Activated T-cell treated with anti-CD3 and anti-CD28 coated beads, Interleukin-2, amount 50 U/mL, for 24 hours (primary cell): ENCODE measurements around the gene KRT7.
"Not testable (repeated sequence)": the region's sequence is repeated elsewhere in the genome, so short reads cannot be mapped to it uniquely, and the experiment has no call there.

Experiments used
- DNase-seq: peaks from one replicate; pipeline ENCODE4 v3.0.0-alpha.2; 2020
- H3K27ac Mint-ChIP-seq: 2 replicates; pipeline ENCODE4 v1.8.0; 2020; ENCODE audit warnings: mild to moderate bottlenecking, mixed read lengths
- H3K27me3 Mint-ChIP-seq: 2 replicates; pipeline ENCODE4 v1.8.0; 2020; ENCODE audit warnings: mixed read lengths
- H3K36me3 Mint-ChIP-seq: 2 replicates; pipeline ENCODE4 v1.8.0; 2020; ENCODE audit warnings: low read depth, mixed read lengths
- H3K4me1 Mint-ChIP-seq: 2 replicates; pipeline ENCODE4 v1.8.0; 2020; ENCODE audit warnings: low read depth, mixed read lengths
- H3K4me3 Mint-ChIP-seq: 2 replicates; pipeline ENCODE4 v1.8.0; 2020; ENCODE audit warnings: mild to moderate bottlenecking, moderate library complexity, mixed read lengths
- H3K9me3 Mint-ChIP-seq: 2 replicates; pipeline ENCODE4 v1.8.0; 2020; ENCODE audit warnings: mixed read lengths

The KRT7 gene

GRCh38 chr12:52274521-52275120, 41.6 kb downstream of the KRT7 start, which contains the start of gene KRT86:
Gene KRT86 (plus strand): TSS chr12:52274645. CDS start chr12:52301917, 27,272 bp downstream.
- Mint-ChIP-seq H3K9me3 (no peaks in the 10 kb centered on the region), H3K4me3 (no peak within 1 kb of the TSS), H3K27me3 (peaks cover 42% of the 10 kb centered on the region), H3K27ac (no peak within 1 kb of the TSS), H3K36me3 (no peaks in the 10 kb centered on the region), H3K4me1 (peaks cover 7% of the 10 kb centered on the region)
- no peak for DNase-seq

- H3K27me3 Mint-ChIP-seq = peaks cover 44% of the 10 kb centered on the region
- H3K27ac Mint-ChIP-seq = no peak overlapping the region
- peaks cover 7% of the 10 kb centered on the region for H3K4me1 Mint-ChIP-seq
- DNase-seq = no peak
- H3K9me3 Mint-ChIP-seq = no peaks in the 10 kb centered on the region
- H3K4me3 Mint-ChIP-seq = no peak overlapping the region
- H3K36me3 Mint-ChIP-seq = no peaks in the 10 kb centered on the region
Measured at GRCh38 chr12:52275686-52276085, 42.6 kb downstream of the KRT7 start.

- DNase-seq = no peak
- Mint-ChIP-seq H3K9me3 (no peaks in the 10 kb centered on the region), H3K27me3 (peaks cover 39% of the 10 kb centered on the region), H3K36me3 (no peaks in the 10 kb centered on the region), H3K4me1 (peaks cover 7% of the 10 kb centered on the region), H3K27ac (no peak overlapping the region), H3K4me3 (no peak overlapping the region)
Measured at GRCh38 chr12:52277486-52278245, 44.6 kb downstream of the KRT7 start.

GRCh38 chr12:52278575-52279421, 45.8 kb downstream of the KRT7 start:
- Mint-ChIP-seq H3K27ac (no peak overlapping the region), H3K4me1 (peaks cover 7% of the 10 kb centered on the region), H3K9me3 (no peaks in the 10 kb centered on the region), H3K36me3 (no peaks in the 10 kb centered on the region), H3K4me3 (no peak overlapping the region), H3K27me3 (peaks cover 39% of the 10 kb centered on the region)
- DNase-seq = peak; percentile 84

GRCh38 chr12:52279422-52280318, 46.6 kb downstream of the KRT7 start:
- no peaks in the 10 kb centered on the region for H3K9me3 Mint-ChIP-seq
- H3K4me1 Mint-ChIP-seq = peaks cover 7% of the 10 kb centered on the region
- H3K36me3 Mint-ChIP-seq = no peaks in the 10 kb centered on the region
- no peak overlapping the region for H3K4me3 Mint-ChIP-seq
- H3K27ac Mint-ChIP-seq = no peak overlapping the region
- DNase-seq = no peak
- H3K27me3 Mint-ChIP-seq = peaks cover 39% of the 10 kb centered on the region

GRCh38 chr12:52280319-52280795, 47.3 kb downstream of the KRT7 start:
- Mint-ChIP-seq H3K27me3 (peaks cover 39% of the 10 kb centered on the region), H3K36me3 (no peaks in the 10 kb centered on the region), H3K27ac (no peak overlapping the region), H3K4me1 (peaks cover 7% of the 10 kb centered on the region), H3K9me3 (no peaks in the 10 kb centered on the region), H3K4me3 (no peak overlapping the region)
- no peak for DNase-seq

- Mint-ChIP-seq H3K9me3 (no peaks in the 10 kb centered on the region), H3K27ac (no peak overlapping the region), H3K27me3 (peaks cover 35% of the 10 kb centered on the region), H3K36me3 (no peaks in the 10 kb centered on the region), H3K4me3 (no peak overlapping the region), H3K4me1 (peaks cover 7% of the 10 kb centered on the region)
- no peak for DNase-seq
Measured at GRCh38 chr12:52280796-52281560, 47.9 kb downstream of the KRT7 start.

- DNase-seq = no peak
- H3K27ac Mint-ChIP-seq = no peak overlapping the region
- peaks cover 2% of the 10 kb centered on the region for H3K4me1 Mint-ChIP-seq
- H3K36me3 Mint-ChIP-seq = no peaks in the 10 kb centered on the region
- no peaks in the 10 kb centered on the region for H3K9me3 Mint-ChIP-seq
- H3K27me3 Mint-ChIP-seq = peaks cover 12% of the 10 kb centered on the region
- no peak overlapping the region for H3K4me3 Mint-ChIP-seq
Measured at GRCh38 chr12:52284562-52285171, 51.6 kb downstream of the KRT7 start.

GRCh38 chr12:52285172-52285745, 52.2 kb downstream of the KRT7 start:
- Mint-ChIP-seq H3K27me3 (peaks cover 6% of the 10 kb centered on the region), H3K9me3 (no peaks in the 10 kb centered on the region)
- DNase-seq = no peak

GRCh38 chr12:52285851-52286530, 52.9 kb downstream of the KRT7 start:
- Mint-ChIP-seq H3K27ac (no peak overlapping the region), H3K9me3 (no peaks in the 10 kb centered on the region)

More at GRCh38 chr12:52285172-52285745, 52.2 kb downstream of the KRT7 start:
- Mint-ChIP-seq H3K4me3 (no peak overlapping the region), H3K4me1 (peaks cover 2% of the 10 kb centered on the region), H3K36me3 (no peaks in the 10 kb centered on the region), H3K27ac (no peak overlapping the region)

GRCh38 chr12:52286857-52287785, 54.1 kb downstream of the KRT7 start:
- H3K36me3 Mint-ChIP-seq, H3K4me3 Mint-ChIP-seq, H3K4me1 Mint-ChIP-seq, H3K27ac Mint-ChIP-seq, H3K9me3 Mint-ChIP-seq, H3K27me3 Mint-ChIP-seq, DNase-seq: not testable (repeated sequence)

More at GRCh38 chr12:52285851-52286530, 52.9 kb downstream of the KRT7 start:
- Mint-ChIP-seq H3K36me3 (no peaks in the 10 kb centered on the region), H3K4me1 (peaks cover 2% of the 10 kb centered on the region), H3K4me3 (no peak overlapping the region), H3K27me3 (peaks cover 4% of the 10 kb centered on the region)
- DNase-seq = no peak
